K562 (cell line): ENCODE measurements around the gene PLEKHA7. TPM values are rescaled to one million over a fixed set of nuclear protein-coding genes. Genes with fewer than 3 reads are reported as not detected.

Experiments
- ATAC-seq: fragments of 200-7000 bp; cut with Tn5 transposase; 3 replicates; pipeline ENCODE4 v1.9.1; 2020; ENCODE audit warnings: moderate library complexity
- BruUV-seq: library from RNA; stranded (reverse); fragments of 400-500 nt; replicated peaks from 2 replicates; lab custom pipeline; 2021; lab: Mats Ljungman, UMichigan
- CTCF ChIA-PET: fragments of 300-600 bp; formaldehyde crosslinking; extraction: SDS; loops from one replicate; lab custom pipeline; 2021; ENCODE audit warnings: low intra/inter-chr PET ratio; lab: Yijun Ruan, JAX
- POLR2A ChIA-PET: fragments of 300-600, 350-650 bp; sonication (Branson Sonifier 250); formaldehyde crosslinking; extraction: SDS; loops from one replicate; lab custom pipeline; 2021; ENCODE audit warnings: antibody characterized with exemption, inconsistent platforms; lab: Yijun Ruan, JAX
- DNase-seq, 4 experiments: peaks; one replicate each; pipeline versions ENCODE4 v3.0.0 to v3.0.0-alpha.2; 2011 to 2018; ENCODE audit warnings: low spot score in 3 of 4, mixed read lengths in 3 of 4; ENCODE audit errors: extremely low read depth in 1 of 4
- FAIRE-seq: peaks from 2 replicates; lab custom pipeline; 2011; peaks lifted over from hg19 to GRCh38; lab: Jason Lieb, UNC
- H2AFZ ChIP-seq: 2 replicates; pipeline ENCODE4 v1.6.0; 2011; ENCODE audit warnings: low read depth, low read length, control low read depth, inconsistent platforms
- H3K27ac ChIP-seq: fragments of 200-600 bp; 3 replicates; pipeline ENCODE4 v1.8.0; 2011; ENCODE audit warnings: low read depth, mild to moderate bottlenecking, control low read depth, inconsistent platforms, low read length, moderate library complexity, mixed read lengths; ENCODE audit errors: extremely low read depth
- H3K27me3 ChIP-seq, 2 experiments: fragments of 300-600 bp in 1 of 2; 2 replicates in 1 of 2; 3 replicates in 1 of 2; pipeline versions ENCODE4 v1.6.0 to v1.8.0; 2011; ENCODE audit warnings: inconsistent platforms in 2 of 2, low read length in 2 of 2, mild to moderate bottlenecking in 1 of 2, mixed read lengths in 1 of 2, moderate library complexity in 1 of 2; ENCODE audit not compliant: control insufficient read depth in 2 of 2, insufficient read depth in 2 of 2
- H3K36me3 ChIP-seq: fragments of 300-600 bp; 3 replicates; pipeline ENCODE4 v1.8.0; 2011; ENCODE audit warnings: mild to moderate bottlenecking, low read length, inconsistent platforms; ENCODE audit not compliant: control insufficient read depth, insufficient read depth
- H3K4me1 ChIP-seq, 2 experiments: fragments of 200-600 bp in 1 of 2; replicated peaks in 1 of 2; 2 replicates in 1 of 2; 3 replicates in 1 of 2; pipeline versions ENCODE4 v1.5.1 to v1.8.0; 2011; ENCODE audit warnings: inconsistent platforms in 2 of 2, low read length in 2 of 2, mild to moderate bottlenecking in 1 of 2, mixed read lengths in 1 of 2, moderate library complexity in 1 of 2; ENCODE audit not compliant: control insufficient read depth in 2 of 2, insufficient read depth in 2 of 2
- H3K4me2 ChIP-seq: 2 replicates; pipeline ENCODE4 v1.6.1; 2011; ENCODE audit warnings: low read length, control low read depth, inconsistent platforms, mixed read lengths; ENCODE audit not compliant: insufficient read depth
- H3K4me3 ChIP-seq: fragments of 200-600 bp; sonication (generic), shearing (Covaris generic); 2 replicates; pipeline ENCODE4 v1.5.1; 2016; ENCODE audit warnings: control low read depth, inconsistent platforms
- H3K79me2 ChIP-seq: fragments of 200-600 bp; 3 replicates; pipeline ENCODE4 v1.8.0; 2011; ENCODE audit warnings: low read length, inconsistent platforms; ENCODE audit not compliant: control insufficient read depth, insufficient read depth
- H3K9ac ChIP-seq, 2 experiments: 2 replicates each; pipeline versions ENCODE4 v1.6.0 to v1.6.1; 2011; ENCODE audit warnings: low read depth in 2 of 2, low read length in 2 of 2, control low read depth in 1 of 2, inconsistent platforms in 1 of 2, mild to moderate bottlenecking in 1 of 2, mixed read lengths in 1 of 2; ENCODE audit not compliant: insufficient read depth in 1 of 2
- H3K9me1 ChIP-seq: one replicate; pipeline ENCODE4 v1.6.0; 2011; ENCODE audit warnings: inconsistent platforms, mild to moderate bottlenecking, low read length, moderate library complexity; ENCODE audit not compliant: control insufficient read depth, insufficient read depth
- H3K9me3 ChIP-seq: replicated peaks from 2 replicates; pipeline ENCODE4 v1.5.1; 2011; ENCODE audit warnings: low read depth, low read length, inconsistent platforms; ENCODE audit not compliant: control insufficient read depth, insufficient read depth
- H4K20me1 ChIP-seq: replicated peaks from 2 replicates; pipeline ENCODE4 v1.6.1; 2011; ENCODE audit warnings: low read length, inconsistent platforms, mixed read lengths; ENCODE audit not compliant: control insufficient read depth, insufficient read depth
- CBFB ChIP-seq: sonication (generic); formaldehyde crosslinking; IDR thresholded peaks from 2 replicates; pipeline ENCODE4 v1.4.0; 2020; ENCODE audit warnings: mild to moderate bottlenecking, missing genetic modification reagents
- CUX1 ChIP-seq: fragments of 200-800 bp; sonication (Bioruptor generic); IDR thresholded peaks from 2 replicates; pipeline ENCODE4 v1.6.1; 2016; ENCODE audit warnings: missing genetic modification characterization, missing compliant biosample characterization
- FIP1L1 ChIP-seq: fragments of 200-400 bp; formaldehyde crosslinking; IDR thresholded peaks from 2 replicates; pipeline ENCODE4 v1.6.1; 2018; ENCODE audit warnings: mild to moderate bottlenecking, low read depth, low read length; ENCODE audit not compliant: poor library complexity, severe bottlenecking
- FOXJ2 ChIP-seq: fragments of 200-800 bp; sonication (Bioruptor generic); IDR thresholded peaks from 2 replicates; pipeline ENCODE4 v1.6.1; 2016; ENCODE audit warnings: missing genetic modification characterization, missing compliant biosample characterization
- L3MBTL2 ChIP-seq: fragments of 450-650 bp; IDR thresholded peaks from 2 replicates; pipeline ENCODE4 v1.6.1; 2016; ENCODE audit warnings: mild to moderate bottlenecking, moderate library complexity
- MYC ChIP-seq, 2 experiments: fragments of 250-450 bp in 1 of 2; sonication (Bioruptor Pico) in 1 of 2; IDR thresholded peaks; 2 replicates each; pipeline versions ENCODE4 v1.5.1 to v1.6.1; 2012 to 2021; ENCODE audit warnings: low read depth in 2 of 2, borderline replicate concordance in 1 of 2, improper control_type of control experiment in 1 of 2, low read length in 1 of 2, mild to moderate bottlenecking in 1 of 2, moderate library complexity in 1 of 2
- PTBP1 ChIP-seq: fragments of 200-400 bp; formaldehyde crosslinking; IDR thresholded peaks from 2 replicates; pipeline ENCODE4 v1.6.1; 2017; ENCODE audit warnings: low read depth, low read length
- RBFOX2 ChIP-seq: fragments of 200-400 bp; formaldehyde crosslinking; IDR thresholded peaks from 2 replicates; pipeline ENCODE4 v1.6.1; 2017; ENCODE audit warnings: low read depth, mild to moderate bottlenecking, low read length, moderate library complexity
- TAL1 ChIP-seq: fragments of 450-650 bp; IDR thresholded peaks from 2 replicates; pipeline ENCODE4 v1.6.1; 2016; ENCODE audit warnings: mild to moderate bottlenecking
- TOE1 ChIP-seq, 2 experiments: fragments of 450-650 bp in 1 of 2; sonication (generic) in 1 of 2; formaldehyde crosslinking in 1 of 2; IDR thresholded peaks; 2 replicates each; pipeline versions ENCODE4 v1.7.1 to v1.8.0; 2016 to 2022; ENCODE audit warnings: borderline replicate concordance in 2 of 2, mild to moderate bottlenecking in 2 of 2, antibody characterized with exemption in 1 of 2, inconsistent platforms in 1 of 2, low read depth in 1 of 2, missing genetic modification reagents in 1 of 2, moderate library complexity in 1 of 2
- ZKSCAN3 ChIP-seq: fragments of 250-450 bp; sonication (Bioruptor Pico); IDR thresholded peaks from 2 replicates; pipeline ENCODE4 v1.4.0; 2020
- ZNF408 ChIP-seq: fragments of 250-450 bp; sonication (Bioruptor Pico); IDR thresholded peaks from 2 replicates; pipeline ENCODE4 v1.4.0; 2020; ENCODE audit warnings: low read depth, mild to moderate bottlenecking, moderate library complexity
- ZNF583 ChIP-seq: fragments of 250-450 bp; sonication (Bioruptor Pico); IDR thresholded peaks from 2 replicates; pipeline ENCODE4 v1.4.0; 2020
- WGBS: fragments of 100-300 bp; shearing (Covaris generic); methylation state at CpG from one replicate; pipeline ENCODE4 v1.1.6; 2016; ENCODE audit warnings: low coverage, mixed read lengths; ENCODE audit not compliant: insufficient coverage; ENCODE audit errors: missing lambda C conversion rate; 5-methylcytosine and 5-hydroxymethylcytosine counted together
- in situ Hi-C: fragments of 300-500 bp; cut with MboI; formaldehyde crosslinking; loops from 4 replicates; pipeline ENCODE4 v1.15.0; 2018; ENCODE audit warnings: inconsistent platforms, mixed read lengths
- intact Hi-C: fragments of 100-400 bp; cut with micrococcal nuclease; formaldehyde crosslinking; loops from 2 replicates; pipeline ENCODE4 v1.14.2; 2022
- polyA plus RNA-seq, 8 experiments: library from polyadenylated mRNA; depleted of rRNA in 4 of 8; stranded (reverse) in 5 of 8; unstranded in 3 of 8; fragments of >200 nt; fragmentation: Nextera tagmentation in 2 of 8; fragmentation: Illumina TruSeq in 1 of 8; extraction: Ambion mirVana in 2 of 8; extraction: Trizol in 1 of 8; gene quantifications; 2 replicates each; pipeline versions ENCODE4 v1.2.1 to v1.2.3, GENCODE V29; 2011 to 2014; ENCODE audit warnings: inconsistent platforms in 1 of 8, missing spikeins in 1 of 8
- total RNA-seq, 7 experiments: library from RNA; depleted of rRNA in 6 of 7; stranded (reverse); fragments of >200 nt in 6 of 7; fragmentation: Illumina TruSeq in 2 of 7; extraction: Trizol in 2 of 7; gene quantifications; 2 replicates each; pipeline versions ENCODE4 v1.2.1 to v1.2.3, GENCODE V29; 2011 to 2021; ENCODE audit warnings: low replicate concordance in 1 of 7
- TF ChIP-seq, protein P1 (sequence below): fragments of 150-350 bp; conservative IDR thresholded peaks from 2 replicates; pipeline ENCODE4 v1.6.1; 2014; ENCODE audit warnings: low read length

PLEKHA7 gene
- total and polyA plus RNA-seq, 9 of the 15 experiments (the other 6 are each of a cell fraction or from before 2014, with no cell fraction given): 0.06 to 0.77 (median 0.20) TPM; not detected in 1

GRCh38 chr11:16790486-16791190, 223.6 kb downstream of the PLEKHA7 start:
- ChIA-PET POLR2A (no interaction called here), CTCF (no interaction called here)
- no peaks in the 10 kb centered on the region; a peak in 1 of 5 replicates for H3K4me1 ChIP-seq
- in situ Hi-C loops (no loop called here), intact Hi-C loops (no loop called here)
- H3K79me2 ChIP-seq: no peaks in the 10 kb centered on the region
- no peak overlapping the region for H2AFZ ChIP-seq
- H3K36me3 ChIP-seq: no peaks in the 10 kb centered on the region
- no TSS peak for BruUV-seq
- DNase-seq (no peak), ATAC-seq (no peak; the same call in 2 of the 3 replicates), FAIRE-seq (no peak)
- no peak overlapping the region for H3K4me3 ChIP-seq
- TF ChIP-seq L3MBTL2 (no peak), TOE1 (IDR thresholded peaks at IDR 0.05; ENCODE audit: borderline replicate concordance) (no peak), TOE1 (CRISPR knock-in tag; IDR thresholded peaks at IDR 0.05; ENCODE audit: borderline replicate concordance, low read depth) (no peak), RBFOX2 (no peak), CUX1 (CRISPR knock-in tag) (no peak), ZNF583 (CRISPR knock-in tag) (no peak), CBFB (CRISPR knock-in tag) (no peak), ZNF408 (no peak), MYC (IDR thresholded peaks at IDR 0.05; ENCODE audit: low read depth, low read length) (no peak), MYC (CRISPR knock-in tag; IDR thresholded peaks at IDR 0.05; ENCODE audit: borderline replicate concordance, low read depth) (no peak), FIP1L1 (no peak), PTBP1 (no peak), ZKSCAN3 (CRISPR knock-in tag) (no peak), TAL1 (no peak), FOXJ2 (tag) (no peak)
- TF ChIP-seq, protein P1, sequence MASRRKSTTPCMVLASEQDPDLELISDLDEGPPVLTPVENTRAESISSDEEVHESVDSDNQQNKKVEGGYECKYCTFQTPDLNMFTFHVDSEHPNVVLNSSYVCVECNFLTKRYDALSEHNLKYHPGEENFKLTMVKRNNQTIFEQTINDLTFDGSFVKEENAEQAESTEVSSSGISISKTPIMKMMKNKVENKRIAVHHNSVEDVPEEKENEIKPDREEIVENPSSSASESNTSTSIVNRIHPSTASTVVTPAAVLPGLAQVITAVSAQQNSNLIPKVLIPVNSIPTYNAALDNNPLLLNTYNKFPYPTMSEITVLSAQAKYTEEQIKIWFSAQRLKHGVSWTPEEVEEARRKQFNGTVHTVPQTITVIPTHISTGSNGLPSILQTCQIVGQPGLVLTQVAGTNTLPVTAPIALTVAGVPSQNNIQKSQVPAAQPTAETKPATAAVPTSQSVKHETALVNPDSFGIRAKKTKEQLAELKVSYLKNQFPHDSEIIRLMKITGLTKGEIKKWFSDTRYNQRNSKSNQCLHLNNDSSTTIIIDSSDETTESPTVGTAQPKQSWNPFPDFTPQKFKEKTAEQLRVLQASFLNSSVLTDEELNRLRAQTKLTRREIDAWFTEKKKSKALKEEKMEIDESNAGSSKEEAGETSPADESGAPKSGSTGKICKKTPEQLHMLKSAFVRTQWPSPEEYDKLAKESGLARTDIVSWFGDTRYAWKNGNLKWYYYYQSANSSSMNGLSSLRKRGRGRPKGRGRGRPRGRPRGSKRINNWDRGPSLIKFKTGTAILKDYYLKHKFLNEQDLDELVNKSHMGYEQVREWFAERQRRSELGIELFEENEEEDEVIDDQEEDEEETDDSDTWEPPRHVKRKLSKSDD: no peak
- no peaks in the 10 kb centered on the region for H3K9me1 ChIP-seq
- no peak overlapping the region for H3K9ac ChIP-seq
- no peaks in the 10 kb centered on the region for H4K20me1 ChIP-seq
- H3K27me3 ChIP-seq: peaks cover 13 to 57% of the 10 kb centered on the region in 2 experiments; a peak in 4 of 5 replicates
- 9% methylated on average over 11 of the region's 16 CpGs for WGBS
- H3K9me3 ChIP-seq: no peaks in the 10 kb centered on the region
- H3K27ac ChIP-seq: no peak overlapping the region
- H3K4me2 ChIP-seq: no peak overlapping the region
